ENCODE results near the gene STAC2. TPM values are rescaled to one million over a fixed set of nuclear protein-coding genes. Genes with fewer than 3 reads are reported as not detected.
A peak's percentile ranks its signal among the peaks of the same experiment; 100 is the strongest.

The STAC2 gene
- total and polyA plus RNA-seq, 2 of the 13 experiments (the other 11 are each of a cell fraction or from before 2014, with no cell fraction given), result not detected

- TF ChIP-seq GLI4 (CRISPR knock-in tag; IDR thresholded peaks at IDR 0.05; ENCODE audit: borderline replicate concordance) (0 out of 2 replicates have a peak, but pooled peaks have one; percentile 23), ZNF652 (CRISPR knock-in tag; IDR thresholded peaks at IDR 0.05; ENCODE audit: borderline replicate concordance, low read depth) (no peak), SKI (IDR thresholded peaks at IDR 0.05; ENCODE audit: partially characterized antibody) (no peak)
Measured at GRCh38 chr17:39244016-39244599, 18.4 kb upstream of the STAC2 start (continued).

- Histone ChIP-seq H3K36me3 (replicated peaks in 1 of 2; ENCODE audit: control insufficient read depth in 1 of 2, insufficient read depth in 2 of 2, low read length in 2 of 2) (no peaks in the 10 kb centered on the region), H3K9ac (ENCODE audit: insufficient read depth, low read depth, low read length) (no peak overlapping the region), H3K4me2 (ENCODE audit: low read depth, low read length) (no peak overlapping the region), H3K9me3 (ENCODE audit: low read length) (no peaks in the 10 kb centered on the region), H3K79me2 (ENCODE audit: insufficient read depth, low read length) (no peaks in the 10 kb centered on the region), H3K27me3 (ENCODE audit: control insufficient read depth in 1 of 2, insufficient read depth in 2 of 2, low read length in 2 of 2) (peaks cover 0 to 5% of the 10 kb centered on the region in 2 experiments; a peak in 2 of 5 replicates), H3K4me1 (ENCODE audit: insufficient read depth, low read length) (peaks cover 11% of the 10 kb centered on the region), H2AFZ (ENCODE audit: low read length) (no peak overlapping the region), H3K27ac (ENCODE audit: extremely low read length, insufficient read depth, low read length) (no peak overlapping the region), H4K20me1 (ENCODE audit: insufficient read depth, low read length) (no peaks in the 10 kb centered on the region), H3K4me3 (replicated peaks in 1 of 3; ENCODE audit: insufficient read depth in 1 of 3, low read depth in 2 of 3, low read length in 3 of 3) (no peak overlapping the region)
- intact Hi-C loops (cut with micrococcal nuclease; ENCODE audit: unreplicated experiment), result loop anchor here (5.0 kb wide), 1 partner anchor 51 kb away; no protein-coding TSS in a partner anchor
- 46% methylated on average over 8 of the region's 8 CpGs for WGBS (ENCODE audit: low lambda C conversion rate)
- BruUV-seq (replicated peaks), result no TSS peak
- TF ChIP-seq SALL1 (CRISPR knock-in tag; IDR thresholded peaks at IDR 0.05) (no peak), AGO2 (optimal IDR thresholded peaks at IDR 0.05; ENCODE audit: low read depth, low read length) (no peak), CBX5 (CRISPR knock-in tag; IDR thresholded peaks at IDR 0.05; ENCODE audit: borderline replicate concordance) (no peak), ZNF335 (CRISPR knock-in tag; IDR thresholded peaks at IDR 0.05) (no peak), SOX6 (IDR thresholded peaks at IDR 0.05) (no peak), SOX6 (CRISPR knock-in tag; IDR thresholded peaks at IDR 0.05) (no peak), TBL1XR1 (IDR thresholded peaks at IDR 0.05; ENCODE audit: borderline replicate concordance, low read length, partially characterized antibody) (no peak), RFX1 (IDR thresholded peaks at IDR 0.05) (no peak), MYC (CRISPR knock-in tag; IDR thresholded peaks at IDR 0.05; ENCODE audit: borderline replicate concordance) (no peak), SP5 (CRISPR knock-in tag; IDR thresholded peaks at IDR 0.05; ENCODE audit: borderline replicate concordance, low read depth) (no peak), RNF2 (conservative IDR thresholded peaks at IDR 0.05; ENCODE audit: low read depth) (no peak), HOXA9 (CRISPR knock-in tag; IDR thresholded peaks at IDR 0.05; ENCODE audit: borderline replicate concordance) (no peak), DMTF1 (CRISPR knock-in tag; IDR thresholded peaks at IDR 0.05) (no peak), ZNF549 (CRISPR knock-in tag; IDR thresholded peaks at IDR 0.05) (no peak), FLYWCH1 (CRISPR knock-in tag; IDR thresholded peaks at IDR 0.05) (no peak), KDM2A (CRISPR knock-in tag; IDR thresholded peaks at IDR 0.05; ENCODE audit: borderline replicate concordance, low read depth) (no peak)
- FAIRE-seq (no peak), DNase-seq (ENCODE audit: low spot score) (no peak), ATAC-seq (no peak)
- ChIA-PET POLR2A (interaction anchor here (0.6 to 3.2 kb wide), 2 partner anchors 37 to 429 kb away, joined by 3 to 24 read pairs; no protein-coding TSS in a partner anchor), CTCF (ENCODE audit: low intra/inter-chr PET ratio, low total read pairs) (interaction anchor here (4.2 kb wide), 1 partner anchor 36 kb away, joined by 35 read pairs; no protein-coding TSS in a partner anchor)
- in situ Hi-C loops (cut with HindIII; ENCODE audit: extremely low pct_ligation_motif_present, low pct_unique_long_range_greater_than_20kb), result no loop called here
Measured at GRCh38 chr17:39243155-39243554, 17.4 kb upstream of the STAC2 start.
